ENCODE data around the gene SLC16A13.

- no peak for TF ChIP-seq POLR2A (IDR thresholded peaks at IDR 0.05)
- TF ChIP-seq CTCF (IDR thresholded peaks at IDR 0.05): no peak
- TF ChIP-seq EP300 (IDR thresholded peaks at IDR 0.05): no peak
These were observed 28.7 kb upstream of the SLC16A13 start for GRCh38 chr17:7007143-7007542.

All from ovary (tissue), 3 donors.